NCI-H446 treated with DMSO at 0.1 percent for 48 hours (cell line): ENCODE results near the gene C1orf87.

Experiments
- DNase-seq: peaks from one replicate; lab custom pipeline; 2025; lab: John Stamatoyannopoulos, UW

C1orf87 gene

GRCh38 chr1:60073605-60074278 is at the start of gene C1orf87:
TSS of gene C1orf87 (minus strand) at chr1:60073770. CDS start at chr1:60072643, 1,127 bp downstream.
- DNase-seq = no peak

- DNase-seq = no peak
Observed at GRCh38 chr1:60118085-60118484, 44.5 kb upstream of the C1orf87 start.

GRCh38 chr1:60114745-60115318 is 41.3 kb upstream of the C1orf87 start:
- no peak for DNase-seq

- no peak for DNase-seq
Observed at GRCh38 chr1:60113596-60113995, 40.0 kb upstream of the C1orf87 start.

GRCh38 chr1:60113028-60113427 is 39.5 kb upstream of the C1orf87 start:
- no peak for DNase-seq

- no peak for DNase-seq
Observed at GRCh38 chr1:60111716-60112115, 38.1 kb upstream of the C1orf87 start.

- no peak for DNase-seq
Observed at GRCh38 chr1:60111118-60111517, 37.5 kb upstream of the C1orf87 start.

GRCh38 chr1:60108196-60108595 is 34.6 kb upstream of the C1orf87 start:
- no peak for DNase-seq

GRCh38 chr1:60103186-60103585 is 29.6 kb upstream of the C1orf87 start:
- no peak for DNase-seq

GRCh38 chr1:60102267-60103061 is 28.9 kb upstream of the C1orf87 start:
- no peak for DNase-seq

- no peak for DNase-seq
Observed at GRCh38 chr1:60101516-60101915, 27.9 kb upstream of the C1orf87 start.

- no peak for DNase-seq
Observed at GRCh38 chr1:60091195-60091715, 17.7 kb upstream of the C1orf87 start.

- no peak for DNase-seq
Observed at GRCh38 chr1:60090655-60091054, 17.1 kb upstream of the C1orf87 start.

GRCh38 chr1:60088620-60089155 is 15.1 kb upstream of the C1orf87 start:
- peak; percentile 24 for DNase-seq

GRCh38 chr1:60087681-60088080 is 14.1 kb upstream of the C1orf87 start:
- DNase-seq = no peak

GRCh38 chr1:60078182-60078581 is 4.6 kb upstream of the C1orf87 start:
- DNase-seq = no peak

GRCh38 chr1:60071296-60071695 is 2.3 kb downstream of the C1orf87 start:
- DNase-seq = no peak

GRCh38 chr1:60069691-60070090 is 3.9 kb downstream of the C1orf87 start:
- no peak for DNase-seq

GRCh38 chr1:60068393-60069045 is 5.1 kb downstream of the C1orf87 start:
- no peak for DNase-seq

- DNase-seq = no peak
Observed at GRCh38 chr1:60066001-60066400, 7.6 kb downstream of the C1orf87 start.

GRCh38 chr1:60065199-60065598 is 8.4 kb downstream of the C1orf87 start:
- no peak for DNase-seq

- no peak for DNase-seq
Observed at GRCh38 chr1:60063561-60063960, 10.0 kb downstream of the C1orf87 start.
